NB4 (cell line): ENCODE measurements around the gene PLEKHG4B.
A peak's percentile ranks its signal among the peaks of the same experiment; 100 is the strongest.

Experiments
- DNase-seq: peaks from one replicate; pipeline ENCODE4 v3.0.0; 2010; ENCODE audit warnings: low read depth
- H3K4me3 ChIP-seq: one replicate; pipeline ENCODE4 v1.5.1; 2011; ENCODE audit warnings: mild to moderate bottlenecking, low read depth, low read length, moderate library complexity
- CTCF ChIP-seq: IDR thresholded peaks from one replicate; pipeline ENCODE4 v1.5.1; 2012; ENCODE audit warnings: low read depth, low read length
- MAX ChIP-seq: IDR thresholded peaks from 2 replicates; pipeline ENCODE4 v1.6.1; 2011; ENCODE audit warnings: low read depth, low read length
- MYC ChIP-seq: IDR thresholded peaks from 2 replicates; pipeline ENCODE4 v1.6.1; 2011; ENCODE audit warnings: low read depth, low read length
- POLR2A ChIP-seq: IDR thresholded peaks from 2 replicates; pipeline ENCODE4 v1.6.1; 2011; ENCODE audit warnings: mild to moderate bottlenecking; ENCODE audit not compliant: insufficient read length; ENCODE audit errors: extremely low read depth

The PLEKHG4B gene

GRCh38 chr5:77546-77945, 14.4 kb upstream of the PLEKHG4B start:
- TF ChIP-seq POLR2A (no peak), MYC (no peak), MAX (no peak), CTCF (no peak)
- no peak overlapping the region for H3K4me3 ChIP-seq
- DNase-seq = no peak

GRCh38 chr5:77957-78804, 13.8 kb upstream of the PLEKHG4B start:
- no peak overlapping the region for H3K4me3 ChIP-seq
- DNase-seq = peak; percentile 77
- TF ChIP-seq MYC = no peak
- TF ChIP-seq MAX = no peak
- TF ChIP-seq CTCF = peak; percentile 89

GRCh38 chr5:78805-79149, 13.2 kb upstream of the PLEKHG4B start:
- no peak for TF ChIP-seq POLR2A
- TF ChIP-seq MAX = no peak
- H3K4me3 ChIP-seq = no peak overlapping the region
- DNase-seq = no peak

- no peak for TF ChIP-seq MYC
- TF ChIP-seq MAX = no peak
- no peak for TF ChIP-seq POLR2A
- no peak for TF ChIP-seq CTCF
- H3K4me3 ChIP-seq = no peak overlapping the region
- no peak for DNase-seq
These were observed 12.7 kb upstream of the PLEKHG4B start for GRCh38 chr5:79263-79662.

- no peak for DNase-seq
- TF ChIP-seq MAX (no peak), CTCF (no peak), POLR2A (no peak), MYC (no peak)
- H3K4me3 ChIP-seq = no peak overlapping the region
These were observed 12.1 kb upstream of the PLEKHG4B start for GRCh38 chr5:79821-80220.

GRCh38 chr5:81391-82021, 10.5 kb upstream of the PLEKHG4B start:
- no peak for DNase-seq
- TF ChIP-seq CTCF (no peak), POLR2A (no peak), MAX (no peak), MYC (no peak)

More at GRCh38 chr5:81391-82021, 10.5 kb upstream of the PLEKHG4B start:
- no peak overlapping the region for H3K4me3 ChIP-seq
